ENCODE results near the gene HIP1.
"Not testable (repeated sequence)": the region's sequence is repeated elsewhere in the genome, so short reads cannot be mapped to it uniquely, and the experiment has no call there.

HIP1 gene

GRCh38 chr7:75571209-75571608, 167.5 kb downstream of the HIP1 start:
- H2AFZ ChIP-seq (ENCODE audit: insufficient read depth, low read length, poor library complexity): no peak overlapping the region
- no peak overlapping the region for H4K91ac ChIP-seq (ENCODE audit: low read depth, low read length)
- no peak overlapping the region for H4K8ac ChIP-seq (ENCODE audit: low read depth, low read length)
- H3K4me1 ChIP-seq (ENCODE audit: control insufficient read depth in 1 of 2, insufficient read depth in 2 of 2, low read length in 2 of 2): no peaks in the 10 kb centered on the region
- H4K12ac ChIP-seq (ENCODE audit: low read depth, low read length): no peak overlapping the region
- no peak overlapping the region for H3K4me2 ChIP-seq (ENCODE audit: low read length)
- no peak overlapping the region for H3K4ac ChIP-seq (ENCODE audit: low read depth, low read length)
- no peak overlapping the region for H2BK120ac ChIP-seq (ENCODE audit: insufficient read depth, low read length, poor library complexity)
- H3K27ac ChIP-seq (ENCODE audit: low read depth, low read length): no peak overlapping the region
- no peak overlapping the region for H3K23ac ChIP-seq (ENCODE audit: low read length)
- DNase-seq: no peak
- no peak overlapping the region for H2BK5ac ChIP-seq (ENCODE audit: low read depth, low read length, poor library complexity)
- WGBS (ENCODE audit: extremely low coverage, insufficient coverage, insufficient read length): no CpG with 5 or more reads among the region's 4 CpGs
- H3K9me3 ChIP-seq (ENCODE audit: insufficient read depth, low read depth, low read length): no peaks in the 10 kb centered on the region
- H2AK5ac ChIP-seq (ENCODE audit: low read length): no peak overlapping the region
- no peak overlapping the region for H3K9ac ChIP-seq (ENCODE audit: low read length)
- no peak overlapping the region for H3K4me3 ChIP-seq (ENCODE audit: low read depth, low read length)
- no peaks in the 10 kb centered on the region for H3K79me1 ChIP-seq (ENCODE audit: low read length)
- H3K14ac ChIP-seq (ENCODE audit: low read length): no peak overlapping the region
- no peak overlapping the region for H2BK12ac ChIP-seq (ENCODE audit: low read length)
- H3K27me3 ChIP-seq (ENCODE audit: insufficient read depth, low read length): no peaks in the 10 kb centered on the region
- no peaks in the 10 kb centered on the region for H3K79me2 ChIP-seq (ENCODE audit: control insufficient read depth, insufficient read depth, low read length, poor library complexity)
- no peak overlapping the region for H3K18ac ChIP-seq (ENCODE audit: low read length)
- peaks cover 17 to 18% of the 10 kb centered on the region in 2 experiments for H3K36me3 ChIP-seq (ENCODE audit: control insufficient read depth in 1 of 2, insufficient read depth in 2 of 2, low read length in 2 of 2)

- not testable (repeated sequence) for H2BK120ac ChIP-seq (ENCODE audit: insufficient read depth, low read length, poor library complexity); H2BK5ac ChIP-seq (ENCODE audit: low read depth, low read length, poor library complexity); H4K12ac ChIP-seq (ENCODE audit: low read depth, low read length); H3K27ac ChIP-seq (ENCODE audit: low read depth, low read length); H3K79me2 ChIP-seq (ENCODE audit: control insufficient read depth, insufficient read depth, low read length, poor library complexity); H3K4me2 ChIP-seq (ENCODE audit: low read length); H3K79me1 ChIP-seq (ENCODE audit: low read length); H2AK5ac ChIP-seq (ENCODE audit: low read length); H2AFZ ChIP-seq (ENCODE audit: insufficient read depth, low read length, poor library complexity); H3K23ac ChIP-seq (ENCODE audit: low read length); H3K9me3 ChIP-seq (ENCODE audit: insufficient read depth, low read depth, low read length); H3K9ac ChIP-seq (ENCODE audit: low read length); H3K4me1 ChIP-seq (ENCODE audit: control insufficient read depth in 1 of 2, insufficient read depth in 2 of 2, low read length in 2 of 2); H4K91ac ChIP-seq (ENCODE audit: low read depth, low read length); H4K8ac ChIP-seq (ENCODE audit: low read depth, low read length); H3K27me3 ChIP-seq (ENCODE audit: insufficient read depth, low read length); H3K4me3 ChIP-seq (ENCODE audit: low read depth, low read length); H2BK12ac ChIP-seq (ENCODE audit: low read length); H3K18ac ChIP-seq (ENCODE audit: low read length); H3K4ac ChIP-seq (ENCODE audit: low read depth, low read length); H3K14ac ChIP-seq (ENCODE audit: low read length)
- no CpG with 5 or more reads among the region's 16 CpGs for WGBS (ENCODE audit: extremely low coverage, insufficient coverage, insufficient read length)
- DNase-seq: peak in 1 of 2 donors; percentile 14
- H3K36me3 ChIP-seq (ENCODE audit: control insufficient read depth in 1 of 2, insufficient read depth in 2 of 2, low read length in 2 of 2): peaks cover 15% of the 10 kb centered on the region in 2 experiments
These were observed 169.0 kb downstream of the HIP1 start for GRCh38 chr7:75569629-75570282.

- H3K4ac ChIP-seq (ENCODE audit: low read depth, low read length): no peak overlapping the region
- no peak overlapping the region for H2BK120ac ChIP-seq (ENCODE audit: insufficient read depth, low read length, poor library complexity)
- whole genome bisulfite sequencing (ENCODE audit: extremely low coverage, insufficient coverage, insufficient read length): no CpG with 5 or more reads among the region's 12 CpGs
- no peak overlapping the region for H3K14ac ChIP-seq (ENCODE audit: low read length)
- DNase-seq: no peak
- H2BK12ac ChIP-seq (ENCODE audit: low read length): no peak overlapping the region
- no peaks in the 10 kb centered on the region for H3K27me3 ChIP-seq (ENCODE audit: insufficient read depth, low read length)
- peaks cover 7 to 10% of the 10 kb centered on the region in 2 experiments for H3K4me1 ChIP-seq (ENCODE audit: control insufficient read depth in 1 of 2, insufficient read depth in 2 of 2, low read length in 2 of 2)
- no peak overlapping the region for H2BK5ac ChIP-seq (ENCODE audit: low read depth, low read length, poor library complexity)
- H3K9ac ChIP-seq (ENCODE audit: low read length): no peak overlapping the region
- no peaks in the 10 kb centered on the region for H3K79me2 ChIP-seq (ENCODE audit: control insufficient read depth, insufficient read depth, low read length, poor library complexity)
- H3K18ac ChIP-seq (ENCODE audit: low read length): no peak overlapping the region
- no peak overlapping the region for H4K91ac ChIP-seq (ENCODE audit: low read depth, low read length)
- H3K23ac ChIP-seq (ENCODE audit: low read length): no peak overlapping the region
- no peak overlapping the region for H3K4me3 ChIP-seq (ENCODE audit: low read depth, low read length)
- no peak overlapping the region for H3K27ac ChIP-seq (ENCODE audit: low read depth, low read length)
- peaks cover 7% of the 10 kb centered on the region for H3K79me1 ChIP-seq (ENCODE audit: low read length)
- H2AFZ ChIP-seq (ENCODE audit: insufficient read depth, low read length, poor library complexity): no peak overlapping the region
- no peak overlapping the region for H2AK5ac ChIP-seq (ENCODE audit: low read length)
- peaks cover 12 to 14% of the 10 kb centered on the region in 2 experiments for H3K36me3 ChIP-seq (ENCODE audit: control insufficient read depth in 1 of 2, insufficient read depth in 2 of 2, low read length in 2 of 2)
- H3K4me2 ChIP-seq (ENCODE audit: low read length): no peak overlapping the region
- no peaks in the 10 kb centered on the region for H3K9me3 ChIP-seq (ENCODE audit: insufficient read depth, low read depth, low read length)
- no peak overlapping the region for H4K8ac ChIP-seq (ENCODE audit: low read depth, low read length)
- H4K12ac ChIP-seq (ENCODE audit: low read depth, low read length): no peak overlapping the region
These were observed 170.7 kb downstream of the HIP1 start for GRCh38 chr7:75567948-75568595.

GRCh38 chr7:75565132-75565837, 173.5 kb downstream of the HIP1 start:
- Histone ChIP-seq H3K36me3 (ENCODE audit: control insufficient read depth in 1 of 2, insufficient read depth in 2 of 2, low read length in 2 of 2) (peaks cover 18 to 23% of the 10 kb centered on the region in 2 experiments), H3K27me3 (ENCODE audit: insufficient read depth, low read length) (no peaks in the 10 kb centered on the region), H3K9ac (ENCODE audit: low read length) (no peak overlapping the region), H3K79me1 (ENCODE audit: low read length) (peaks cover 7% of the 10 kb centered on the region), H3K18ac (ENCODE audit: low read length) (no peak overlapping the region), H3K79me2 (ENCODE audit: control insufficient read depth, insufficient read depth, low read length, poor library complexity) (no peaks in the 10 kb centered on the region), H4K12ac (ENCODE audit: low read depth, low read length) (no peak overlapping the region), H3K23ac (ENCODE audit: low read length) (no peak overlapping the region), H4K8ac (ENCODE audit: low read depth, low read length) (peak overlapping the region; percentile 45), H3K14ac (ENCODE audit: low read length) (peak overlapping the region; percentile 17), H3K4me2 (ENCODE audit: low read length) (peak overlapping the region; percentile 20), H4K91ac (ENCODE audit: low read depth, low read length) (peak overlapping the region; percentile 48), H2AFZ (ENCODE audit: insufficient read depth, low read length, poor library complexity) (no peak overlapping the region), H3K4me3 (ENCODE audit: low read depth, low read length) (no peak overlapping the region), H3K4ac (ENCODE audit: low read depth, low read length) (no peak overlapping the region), H3K27ac (ENCODE audit: low read depth, low read length) (peak overlapping the region; percentile 85), H3K9me3 (ENCODE audit: insufficient read depth, low read depth, low read length) (no peaks in the 10 kb centered on the region), H2BK12ac (ENCODE audit: low read length) (peak overlapping the region; percentile 38), H2BK5ac (ENCODE audit: low read depth, low read length, poor library complexity) (peak overlapping the region; percentile 52), H3K4me1 (ENCODE audit: control insufficient read depth in 1 of 2, insufficient read depth in 2 of 2, low read length in 2 of 2) (peaks cover 7 to 10% of the 10 kb centered on the region in 2 experiments), H2BK120ac (ENCODE audit: insufficient read depth, low read length, poor library complexity) (peak overlapping the region; percentile 27), H2AK5ac (ENCODE audit: low read length) (no peak overlapping the region)
- DNase-seq: peak; percentile 85 to 95
- WGBS (ENCODE audit: extremely low coverage, insufficient coverage, insufficient read length): no CpG with 5 or more reads among the region's 6 CpGs

All from trophoblast cell (in vitro differentiated cells and primary cell).